Vagina (tissue), 2 donors: ENCODE results near the gene PLCB3.

Experiments used
- CTCF ChIP-seq, 3 experiments: fragments of 450-650 bp in 2 of 3; fragments of 200-600 bp in 1 of 3; sonication (generic) in 1 of 3; IDR thresholded peaks; one replicate each; pipeline ENCODE4 v1.5.1; 2017 to 2019; ENCODE audit warnings: antibody characterized with exemption in 3 of 3, mild to moderate bottlenecking in 2 of 3, moderate library complexity in 2 of 3
- POLR2A ChIP-seq, 2 donors: fragments of 450-650 bp; IDR thresholded peaks; one replicate each; pipeline ENCODE4 v1.6.1; 2017; ENCODE audit warnings: antibody characterized with exemption in 2 of 2, mild to moderate bottlenecking in 2 of 2, moderate library complexity in 2 of 2
- POLR2AphosphoS5 ChIP-seq, 2 donors: sonication (generic); formaldehyde crosslinking; IDR thresholded peaks; one replicate each; pipeline ENCODE4 v1.9.0; 2017; ENCODE audit warnings: antibody characterized with exemption in 2 of 2, mild to moderate bottlenecking in 2 of 2, low read depth in 1 of 2; ENCODE audit not compliant: insufficient read depth in 1 of 2

GRCh38 chr11:64268025-64268892, 16.9 kb downstream of the PLCB3 start:
- TF ChIP-seq CTCF (IDR thresholded peaks at IDR 0.05) (no peak), POLR2AphosphoS5 (IDR thresholded peaks at IDR 0.05; ENCODE audit: insufficient read depth in 1 of 2, low read depth in 1 of 2) (no peak), POLR2A (IDR thresholded peaks at IDR 0.05) (no peak)
